ENCODE measurements around the gene CHSY1. TPM values are rescaled to one million over a fixed set of nuclear protein-coding genes. Genes with fewer than 3 reads are reported as not detected.

CHSY1 gene
- total and polyA plus RNA-seq, 11 donors = 5.6 to 41.3 (median 11.1) TPM

DNA sequence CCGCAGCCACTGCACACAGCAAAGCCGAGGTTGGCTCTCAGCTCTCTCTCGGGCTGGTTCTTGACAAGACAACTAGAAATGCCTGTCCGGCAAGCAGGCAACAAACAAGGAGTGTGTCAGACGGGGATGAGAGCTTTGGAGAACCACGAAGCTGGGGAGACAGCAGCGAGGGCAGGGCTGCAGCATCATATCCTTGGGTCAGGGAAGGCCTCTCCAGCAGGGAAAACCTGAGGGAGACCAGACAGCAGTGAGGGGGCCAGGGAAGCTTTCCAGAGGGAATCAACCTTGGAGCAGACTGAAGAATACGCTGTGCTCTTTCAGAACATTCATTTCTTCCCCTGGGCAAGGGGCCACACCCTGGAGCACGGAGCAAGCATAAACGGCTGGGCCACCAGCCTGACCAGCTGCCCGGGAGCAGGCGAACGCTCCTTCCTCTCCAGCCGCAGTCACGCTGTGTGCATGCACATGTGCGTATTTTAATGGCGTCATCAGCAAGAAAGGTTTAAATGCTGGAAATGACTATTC lies 58.7 kb downstream of the CHSY1 start:
- H3K27ac ChIP-seq = peak overlapping the region in 10 of 12 donors; percentile 26 to 87 (median 60)
- no peaks in the 10 kb centered on the region for H3K9me3 ChIP-seq
- H3K4me3 ChIP-seq = peak overlapping the region in 4 of 12 donors; percentile 1 to 42 (median 26)
- peaks cover 0 to 88% (median 39%) of the 10 kb centered on the region in 12 donors for H3K4me1 ChIP-seq
- DNase-seq = peak; percentile 49 to 77 (median 65)
- no peaks in the 10 kb centered on the region for H3K27me3 ChIP-seq
- H3K36me3 ChIP-seq = no peaks in the 10 kb centered on the region
- TF ChIP-seq CTCF (IDR thresholded peaks at IDR 0.05) (no peak), POLR2A (IDR thresholded peaks at IDR 0.05) (no peak)
- peak; percentile 35 to 75 (median 61) for ATAC-seq
- WGBS, 4 donors = 58 to 77% (median 66%) methylated on average over 10 to 17 of the region's 17 CpGs
- intact Hi-C loops (cut with DNase I) = loop anchor here in 4 of 10 donors (5.0 to 10.0 kb wide), 4 partner anchors 49 to 178 kb away; no protein-coding TSS in a partner anchor

DNA sequence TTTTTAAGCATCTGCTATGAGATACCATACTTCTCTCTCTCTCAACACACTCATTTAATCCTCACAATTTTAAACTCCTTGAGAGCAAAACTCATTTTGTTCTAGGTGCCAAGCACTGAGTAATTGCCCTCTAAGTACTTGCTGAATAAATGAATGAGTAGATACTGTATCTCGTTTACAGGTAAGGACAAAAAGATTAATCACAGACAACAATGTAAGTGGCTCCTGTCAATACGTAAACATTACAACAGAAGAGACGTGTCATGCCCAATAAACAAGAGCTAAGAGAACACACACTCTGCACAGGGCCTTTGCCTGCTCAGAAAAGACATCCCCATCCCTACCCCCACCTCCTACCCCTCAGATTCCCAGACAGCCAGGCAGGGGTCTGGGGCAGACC lies 59.8 kb downstream of the CHSY1 start:
- no peak for DNase-seq
- 67 to 73% (median 70%) methylated on average over 3 of the region's 3 CpGs for WGBS, 4 donors
- Histone ChIP-seq H3K9me3 (no peaks in the 10 kb centered on the region), H3K27me3 (no peaks in the 10 kb centered on the region), H3K36me3 (no peaks in the 10 kb centered on the region), H3K4me3 (no peak overlapping the region), H3K4me1 (peaks cover 0 to 93% (median 41%) of the 10 kb centered on the region in 12 donors), H3K27ac (peak overlapping the region in 7 of 12 donors; percentile 31 to 87 (median 66))
- ATAC-seq = no peak
- no peak for TF ChIP-seq POLR2A (IDR thresholded peaks at IDR 0.05)
- no peak for TF ChIP-seq CTCF (IDR thresholded peaks at IDR 0.05)
- intact Hi-C loops (cut with DNase I) = loop anchor here in 4 of 10 donors (5.0 to 10.0 kb wide), 4 partner anchors 50 to 177 kb away; no protein-coding TSS in a partner anchor

DNA sequence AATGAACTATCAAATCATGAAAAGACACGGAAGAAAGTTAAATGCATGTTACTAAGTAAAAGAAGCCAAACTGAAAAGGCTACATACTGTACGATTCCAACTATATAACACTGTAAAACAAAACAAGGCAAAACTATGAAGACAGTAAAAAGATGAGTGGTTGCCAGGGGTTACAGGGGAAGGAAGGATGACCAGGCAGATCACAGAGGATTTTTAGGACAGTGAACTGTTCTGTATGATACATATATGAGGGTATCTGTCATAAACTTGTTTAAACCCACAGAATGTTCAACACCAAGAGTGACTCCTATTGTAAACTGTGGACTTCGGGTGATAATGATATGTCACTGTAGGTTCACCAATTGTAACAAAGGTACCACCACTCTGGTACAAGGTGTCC lies 60.6 kb downstream of the CHSY1 start:
- Histone ChIP-seq H3K36me3 (peaks cover 0 to 2% (median 0%) of the 10 kb centered on the region in 9 donors), H3K27ac (peak overlapping the region in 8 of 12 donors; percentile 43 to 93 (median 84)), H3K9me3 (no peaks in the 10 kb centered on the region), H3K4me3 (no peak overlapping the region), H3K4me1 (peaks cover 0 to 97% (median 47%) of the 10 kb centered on the region in 12 donors), H3K27me3 (no peaks in the 10 kb centered on the region)
- 66 to 76% (median 68%) methylated on average over 3 of the region's 3 CpGs for WGBS, 4 donors
- no peak for ATAC-seq
- TF ChIP-seq POLR2A (IDR thresholded peaks at IDR 0.05) (no peak), CTCF (IDR thresholded peaks at IDR 0.05) (no peak)
- no peak for DNase-seq
- intact Hi-C loops (cut with DNase I) = loop anchor here in 4 of 10 donors (5.0 to 10.0 kb wide), 4 partner anchors 51 to 176 kb away; no protein-coding TSS in a partner anchor

GRCh38 chr15:101190092-101190595 lies 61.7 kb downstream of the CHSY1 start:
- TF ChIP-seq POLR2A (IDR thresholded peaks at IDR 0.05) (no peak), CTCF (IDR thresholded peaks at IDR 0.05) (no peak)
- ATAC-seq = no peak
- no peak for DNase-seq
- H3K4me3 ChIP-seq = peak overlapping the region in 4 of 12 donors; percentile 3 to 56 (median 44)
- intact Hi-C loops (cut with DNase I) = loop anchor here in 4 of 10 donors (5.0 to 10.0 kb wide), 4 partner anchors 52 to 175 kb away; no protein-coding TSS in a partner anchor
- 42 to 67% (median 49%) methylated on average over 3 of the region's 3 CpGs for WGBS, 4 donors
- H3K27ac ChIP-seq = peak overlapping the region; percentile 63 to 93 (median 82)
- no peaks in the 10 kb centered on the region for H3K27me3 ChIP-seq
- H3K9me3 ChIP-seq = no peaks in the 10 kb centered on the region
- peaks cover 0 to 11% (median 0%) of the 10 kb centered on the region in 9 donors for H3K36me3 ChIP-seq
- peaks cover 0 to 96% (median 52%) of the 10 kb centered on the region in 12 donors for H3K4me1 ChIP-seq

Data from heart left ventricle (tissue), 16 donors.